Gastroesophageal sphincter (tissue), 3 donors: Measurements from ENCODE around the gene PODXL2.

ENCODE experiments used
- CTCF ChIP-seq, 4 experiments: fragments of 200-600 bp in 2 of 4; fragments of 450-650 bp in 2 of 4; sonication (generic) in 1 of 4; IDR thresholded peaks; one replicate each; pipeline ENCODE4 v1.5.1; 2017 to 2019; ENCODE audit warnings: antibody characterized with exemption in 4 of 4, mild to moderate bottlenecking in 2 of 4, moderate library complexity in 2 of 4
- POLR2A ChIP-seq, 2 donors: fragments of 450-650 bp; IDR thresholded peaks; one replicate each; pipeline ENCODE4 v1.6.1; 2017; ENCODE audit warnings: antibody characterized with exemption in 2 of 2, mild to moderate bottlenecking in 2 of 2, moderate library complexity in 1 of 2
- POLR2AphosphoS5 ChIP-seq: sonication (generic); formaldehyde crosslinking; IDR thresholded peaks from one replicate; pipeline ENCODE4 v1.6.1; 2017; ENCODE audit warnings: antibody characterized with exemption

- TF ChIP-seq POLR2A (IDR thresholded peaks at IDR 0.05) (no peak), CTCF (IDR thresholded peaks at IDR 0.05) (no peak), POLR2AphosphoS5 (no peak)
Observed at GRCh38 chr3:127718916-127719290, 89.9 kb downstream of the PODXL2 start.
